PC-9 (cell line): ENCODE data around the gene BRINP2.

Experiments used
- CTCF ChIP-seq: fragments of 200-600 bp; sonication (generic); conservative IDR thresholded peaks from 2 replicates; pipeline ENCODE4 v1.6.1; 2017; ENCODE audit warnings: mixed run types, antibody characterized with exemption, mild to moderate bottlenecking, moderate library complexity
- EZH2 ChIP-seq: fragments of 200-600 bp; sonication (generic); IDR thresholded peaks from 2 replicates; pipeline ENCODE4 v1.8.0; 2017; ENCODE audit warnings: antibody characterized with exemption, low read depth

- no peak for TF ChIP-seq CTCF
- TF ChIP-seq EZH2, result no peak
Measured at GRCh38 chr1:177130451-177130945, 40.3 kb upstream of the BRINP2 start.
